Smooth muscle cell (in vitro differentiated cells): ENCODE measurements around the gene MCC. TPM values are rescaled to one million over a fixed set of nuclear protein-coding genes. Genes with fewer than 3 reads are reported as not detected.

Experiments
- DNase-seq: peaks from one replicate; lab custom pipeline; 2025; ENCODE audit not compliant: unreplicated experiment; lab: John Stamatoyannopoulos, UW
- H2AFZ ChIP-seq: fragments of 200-600 bp; sonication (generic); 2 replicates; pipeline ENCODE4 v1.6.0; 2016; ENCODE audit warnings: antibody characterized with exemption, low read depth, mild to moderate bottlenecking
- H3F3A ChIP-seq: fragments of 200-600 bp; sonication (generic); 2 replicates; pipeline ENCODE4 v1.6.0; 2017; ENCODE audit warnings: antibody characterized with exemption, low read depth
- H3K27ac ChIP-seq: fragments of 200-600 bp; sonication (generic); 2 replicates; pipeline ENCODE4 v1.5.1; 2016; ENCODE audit warnings: low read depth, mild to moderate bottlenecking
- H3K27me3 ChIP-seq: fragments of 200-600 bp; sonication (generic); 2 replicates; pipeline ENCODE4 v1.6.1; 2016; ENCODE audit warnings: low read depth, mild to moderate bottlenecking
- H3K36me3 ChIP-seq: fragments of 200-600 bp; sonication (generic); 2 replicates; pipeline ENCODE4 v1.5.1; 2016; ENCODE audit warnings: low read depth
- H3K4me1 ChIP-seq: fragments of 200-600 bp; sonication (generic); 2 replicates; pipeline ENCODE4 v1.5.1; 2016; ENCODE audit warnings: low read depth
- H3K4me2 ChIP-seq: fragments of 200-600 bp; sonication (generic); 2 replicates; pipeline ENCODE4 v1.6.0; 2016; ENCODE audit warnings: mild to moderate bottlenecking
- H3K4me3 ChIP-seq: fragments of 200-600 bp; sonication (generic); 2 replicates; pipeline ENCODE4 v1.5.1; 2016; ENCODE audit warnings: mild to moderate bottlenecking
- H3K79me2 ChIP-seq: fragments of 200-600 bp; sonication (generic); 2 replicates; pipeline ENCODE4 v1.6.0; 2016; ENCODE audit warnings: low read depth, mild to moderate bottlenecking
- H3K9ac ChIP-seq: fragments of 200-600 bp; sonication (generic); 2 replicates; pipeline ENCODE4 v1.6.0; 2016; ENCODE audit warnings: low read depth
- H3K9me3 ChIP-seq: fragments of 200-600 bp; sonication (generic); replicated peaks from 2 replicates; pipeline ENCODE4 v1.5.1; 2016; ENCODE audit warnings: low read depth
- H4K20me1 ChIP-seq: fragments of 200-600 bp; sonication (generic); 2 replicates; pipeline ENCODE4 v1.6.0; 2016; ENCODE audit warnings: low read depth
- CTCF ChIP-seq: fragments of 200-600 bp; sonication (generic); IDR thresholded peaks from 2 replicates; pipeline ENCODE4 v1.5.1; 2017; ENCODE audit warnings: borderline replicate concordance, mild to moderate bottlenecking, antibody characterized with exemption; ENCODE audit not compliant: insufficient read depth, poor library complexity, severe bottlenecking
- WGBS: methylation state at CpG from one replicate; pipeline ENCODE4 v1.1.7; 2016; ENCODE audit warnings: low lambda C conversion rate; 5-methylcytosine and 5-hydroxymethylcytosine counted together
- polyA plus RNA-seq: library from polyadenylated mRNA; unstranded; fragments of >200 nt; fragmentation: Nextera tagmentation; extraction: Ambion mirVana; gene quantifications from 2 replicates; pipeline ENCODE4 v1.2.1, GENCODE V29; 2016
- total RNA-seq: library from RNA; depleted of rRNA; stranded (reverse); fragments of >200 nt; gene quantifications from 2 replicates; pipeline ENCODE4 v1.2.3, GENCODE V29; 2014

MCC gene
- total and polyA plus RNA-seq, 2 experiments from 2014 or later = 5.8 to 19.2 TPM

- Histone ChIP-seq H3K4me2 (no peak overlapping the region), H3K4me1 (peaks cover 41% of the 10 kb centered on the region), H3K9ac (no peak overlapping the region), H2AFZ (no peak overlapping the region), H3K27ac (no peak overlapping the region), H3K79me2 (peaks cover 5% of the 10 kb centered on the region), H3K27me3 (no peaks in the 10 kb centered on the region), H3K4me3 (no peak overlapping the region), H3K36me3 (no peaks in the 10 kb centered on the region), H3F3A (peaks cover 19% of the 10 kb centered on the region), H4K20me1 (peaks cover 4% of the 10 kb centered on the region), H3K9me3 (no peaks in the 10 kb centered on the region)
- no peak for DNase-seq
- TF ChIP-seq CTCF = no peak
- 92% methylated on average over 2 of the region's 2 CpGs for WGBS
These were observed 324.9 kb downstream of the MCC start for GRCh38 chr5:113163328-113163727.

GRCh38 chr5:113162770-113163169 lies 325.5 kb downstream of the MCC start:
- WGBS = 37% methylated on average over 3 of the region's 3 CpGs

GRCh38 chr5:113162208-113162607 lies 326.0 kb downstream of the MCC start:
- H3F3A ChIP-seq = peaks cover 12% of the 10 kb centered on the region
- no peak for TF ChIP-seq CTCF
- no peaks in the 10 kb centered on the region for H3K36me3 ChIP-seq
- no peaks in the 10 kb centered on the region for H3K27me3 ChIP-seq
- no peak for DNase-seq
- peaks cover 5% of the 10 kb centered on the region for H3K79me2 ChIP-seq
- H3K9me3 ChIP-seq = no peaks in the 10 kb centered on the region
- H2AFZ ChIP-seq = no peak overlapping the region
- H3K4me2 ChIP-seq = no peak overlapping the region
- H3K4me3 ChIP-seq = no peak overlapping the region
- peaks cover 30% of the 10 kb centered on the region for H3K4me1 ChIP-seq
- H3K9ac ChIP-seq = no peak overlapping the region
- H3K27ac ChIP-seq = no peak overlapping the region
- peaks cover 4% of the 10 kb centered on the region for H4K20me1 ChIP-seq
- WGBS = 66% methylated on average over 3 of the region's 3 CpGs

More at GRCh38 chr5:113162770-113163169, 325.5 kb downstream of the MCC start:
- Histone ChIP-seq H3K4me1 (peaks cover 36% of the 10 kb centered on the region), H3K36me3 (no peaks in the 10 kb centered on the region), H3K9ac (no peak overlapping the region), H3K4me3 (no peak overlapping the region), H2AFZ (no peak overlapping the region), H3K79me2 (peaks cover 5% of the 10 kb centered on the region), H3K9me3 (no peaks in the 10 kb centered on the region), H3K27ac (no peak overlapping the region), H3K27me3 (no peaks in the 10 kb centered on the region), H3F3A (peaks cover 16% of the 10 kb centered on the region), H3K4me2 (no peak overlapping the region), H4K20me1 (peaks cover 4% of the 10 kb centered on the region)
- no peak for TF ChIP-seq CTCF
- DNase-seq = no peak

GRCh38 chr5:113161806-113162205 lies 326.4 kb downstream of the MCC start:
- Histone ChIP-seq H3K36me3 (no peaks in the 10 kb centered on the region), H4K20me1 (peaks cover 4% of the 10 kb centered on the region), H3K4me1 (peaks cover 28% of the 10 kb centered on the region), H3K27ac (no peak overlapping the region), H2AFZ (no peak overlapping the region), H3K4me2 (no peak overlapping the region), H3F3A (peaks cover 12% of the 10 kb centered on the region), H3K27me3 (no peaks in the 10 kb centered on the region), H3K9ac (no peak overlapping the region), H3K9me3 (no peaks in the 10 kb centered on the region), H3K79me2 (peaks cover 5% of the 10 kb centered on the region), H3K4me3 (no peak overlapping the region)
- WGBS = 70% methylated on average over 6 of the region's 6 CpGs
- DNase-seq = no peak
- no peak for TF ChIP-seq CTCF
